Epithelial cell of esophagus (primary cell): Measurements from ENCODE around the gene PIM3.

Experiments
- DNase-seq: peaks from one replicate; pipeline ENCODE4 v3.0.0; 2010; ENCODE audit warnings: low read depth
- H3K4me3 ChIP-seq: 2 replicates; pipeline ENCODE4 v1.5.1; 2011; ENCODE audit warnings: mild to moderate bottlenecking, low read length, control low read depth
- TF ChIP-seq, protein P1 (sequence below): IDR thresholded peaks from 2 replicates; pipeline ENCODE4 v1.5.1; 2011; ENCODE audit warnings: low read depth, mild to moderate bottlenecking, low read length, control low read depth, inconsistent platforms; ENCODE audit not compliant: insufficient read depth; ENCODE audit errors: missing control alignments

The PIM3 gene

DNA sequence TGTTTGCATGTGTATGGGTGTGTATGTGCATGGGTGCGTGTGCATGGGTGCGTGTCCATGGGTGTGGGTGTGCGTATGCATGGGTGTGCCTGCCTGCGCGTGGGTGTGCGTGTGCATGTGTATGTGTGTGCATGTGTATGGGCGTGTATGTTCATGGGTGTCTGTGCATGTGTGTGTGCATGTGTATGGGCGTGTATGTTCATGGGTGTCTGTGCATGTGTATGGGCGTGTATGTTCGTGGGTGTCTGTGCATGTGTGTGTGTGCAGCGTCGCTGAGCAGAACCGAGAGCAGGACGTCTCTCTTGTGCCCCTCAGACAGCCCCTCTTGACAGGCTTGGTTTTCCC lies 38.1 kb downstream of the PIM3 start:
- DNase-seq, result no peak
- no peak overlapping the region for H3K4me3 ChIP-seq

DNA sequence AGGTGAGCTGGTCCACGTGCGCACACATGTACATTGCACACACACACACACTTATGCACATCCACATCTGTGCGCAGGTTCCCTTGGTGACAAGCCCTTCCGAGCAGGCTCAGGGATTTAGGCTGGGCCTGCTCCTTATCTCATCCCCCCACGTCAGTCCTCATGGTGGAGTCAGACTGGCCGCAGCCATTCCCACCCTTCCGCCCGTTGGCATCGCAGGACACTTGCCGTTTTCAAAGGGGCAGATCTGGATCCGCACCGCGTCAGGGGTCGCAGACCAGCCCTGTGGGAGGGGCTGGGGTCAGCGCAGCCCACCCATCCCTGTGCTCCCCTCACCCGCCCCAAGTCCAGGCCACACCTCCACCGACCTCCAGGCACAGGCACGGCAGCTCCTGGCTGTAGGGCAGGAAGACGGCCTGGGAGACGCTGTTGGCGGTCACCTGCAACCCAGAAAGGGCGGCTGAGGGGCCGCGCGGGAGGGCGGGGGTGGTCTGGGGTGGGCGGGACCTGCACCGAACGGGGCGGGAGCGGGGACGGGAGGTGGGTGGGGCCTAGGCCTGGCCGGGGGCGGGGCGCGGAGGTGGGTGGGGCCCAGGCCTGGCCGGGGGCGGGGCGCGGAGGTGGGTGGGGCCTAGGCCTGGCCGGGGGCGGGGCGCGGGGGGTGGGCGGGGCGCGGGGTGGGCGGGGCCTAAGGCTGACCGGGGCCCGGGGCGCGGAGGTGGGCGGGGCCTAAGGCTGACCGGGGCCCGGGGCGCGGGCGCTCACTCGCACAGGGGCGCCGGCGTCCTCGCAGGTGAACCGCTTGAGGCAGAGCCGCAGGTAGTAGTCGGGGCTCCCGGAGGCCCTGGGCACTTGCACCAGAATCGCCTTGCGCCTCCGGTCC lies 38.7 kb downstream of the PIM3 start:
- TF ChIP-seq, protein P1, sequence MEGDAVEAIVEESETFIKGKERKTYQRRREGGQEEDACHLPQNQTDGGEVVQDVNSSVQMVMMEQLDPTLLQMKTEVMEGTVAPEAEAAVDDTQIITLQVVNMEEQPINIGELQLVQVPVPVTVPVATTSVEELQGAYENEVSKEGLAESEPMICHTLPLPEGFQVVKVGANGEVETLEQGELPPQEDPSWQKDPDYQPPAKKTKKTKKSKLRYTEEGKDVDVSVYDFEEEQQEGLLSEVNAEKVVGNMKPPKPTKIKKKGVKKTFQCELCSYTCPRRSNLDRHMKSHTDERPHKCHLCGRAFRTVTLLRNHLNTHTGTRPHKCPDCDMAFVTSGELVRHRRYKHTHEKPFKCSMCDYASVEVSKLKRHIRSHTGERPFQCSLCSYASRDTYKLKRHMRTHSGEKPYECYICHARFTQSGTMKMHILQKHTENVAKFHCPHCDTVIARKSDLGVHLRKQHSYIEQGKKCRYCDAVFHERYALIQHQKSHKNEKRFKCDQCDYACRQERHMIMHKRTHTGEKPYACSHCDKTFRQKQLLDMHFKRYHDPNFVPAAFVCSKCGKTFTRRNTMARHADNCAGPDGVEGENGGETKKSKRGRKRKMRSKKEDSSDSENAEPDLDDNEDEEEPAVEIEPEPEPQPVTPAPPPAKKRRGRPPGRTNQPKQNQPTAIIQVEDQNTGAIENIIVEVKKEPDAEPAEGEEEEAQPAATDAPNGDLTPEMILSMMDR, result no peak
- H3K4me3 ChIP-seq, result no peak overlapping the region
- peak; percentile 23 for DNase-seq

More for the DNA sequence above, 38.1 kb downstream of the PIM3 start:
- TF ChIP-seq, protein P1, result no peak

DNA sequence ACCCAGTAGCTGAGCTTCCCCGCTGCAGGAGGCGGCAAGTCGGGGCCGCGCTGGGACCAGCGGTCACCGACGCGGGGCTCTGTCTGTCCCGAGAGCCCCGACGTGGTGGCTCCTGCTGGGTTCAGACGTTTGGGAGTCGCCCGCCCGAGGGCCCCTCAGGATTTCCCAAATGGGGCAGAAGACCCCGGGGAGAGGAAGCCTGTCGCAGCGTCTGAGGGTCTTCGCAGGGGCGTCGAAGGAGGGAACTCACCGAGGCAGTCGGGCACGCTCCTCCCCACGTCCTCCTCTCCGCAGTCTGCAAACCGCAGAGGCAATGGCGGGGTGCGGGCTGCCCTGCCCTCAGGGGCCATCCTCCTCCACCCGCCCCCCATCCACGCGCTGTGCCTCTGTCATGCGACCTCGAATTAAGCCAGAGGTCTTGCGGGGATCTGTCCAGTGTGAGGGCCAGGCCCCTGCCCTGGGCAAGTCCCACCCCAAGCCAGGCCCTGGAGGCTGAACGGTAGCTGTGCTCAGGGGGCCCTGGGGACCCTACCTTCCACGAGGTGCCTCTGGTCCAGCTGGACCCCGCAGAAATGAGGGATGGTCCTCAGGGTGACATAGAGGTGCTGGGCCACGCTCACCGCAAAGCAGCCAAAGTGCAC lies 39.5 kb downstream of the PIM3 start:
- no peak for DNase-seq
- TF ChIP-seq, protein P1, result no peak
- no peak overlapping the region for H3K4me3 ChIP-seq

DNA sequence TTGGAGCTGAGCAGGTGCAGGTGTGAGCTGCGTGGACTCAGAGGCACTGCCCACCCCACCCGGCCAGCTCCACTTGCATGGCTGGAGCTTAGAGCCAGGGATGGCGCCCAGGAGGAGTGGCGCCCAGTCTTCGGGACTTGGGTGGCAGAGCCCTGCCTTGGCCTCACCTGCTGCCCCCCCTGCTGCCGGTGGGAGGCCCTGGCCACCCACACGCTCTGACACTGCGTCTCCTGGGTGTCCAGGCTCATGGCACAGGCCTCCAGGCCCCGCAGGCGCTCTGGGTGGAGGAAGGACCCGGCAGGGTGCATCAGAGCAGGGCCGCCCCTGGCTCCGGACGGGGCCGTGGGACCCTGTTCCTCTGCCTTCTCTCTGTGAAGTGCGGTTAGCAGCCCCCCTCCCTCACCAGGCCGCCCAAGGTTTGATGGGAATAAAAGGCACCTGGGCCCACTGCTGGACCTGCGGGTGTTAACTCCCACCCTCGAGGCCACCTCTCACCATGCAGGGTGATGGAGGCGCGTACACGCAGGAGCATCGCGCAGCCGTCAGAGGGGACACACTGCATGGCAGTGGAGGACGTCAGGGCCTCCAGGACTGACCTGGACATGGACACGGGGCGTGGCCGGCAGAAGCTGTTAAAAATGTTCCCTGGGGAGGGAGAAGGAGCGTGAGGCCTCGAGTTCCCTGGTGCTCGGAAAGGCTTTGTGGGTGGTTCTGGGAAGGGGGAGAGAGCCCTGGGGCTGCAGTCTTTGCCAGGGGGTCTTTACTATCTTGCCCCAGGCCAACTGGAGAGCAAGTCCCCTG lies 40.2 kb downstream of the PIM3 start:
- H3K4me3 ChIP-seq, result no peak overlapping the region
- TF ChIP-seq, protein P1, result no peak
- DNase-seq, result no peak

DNA sequence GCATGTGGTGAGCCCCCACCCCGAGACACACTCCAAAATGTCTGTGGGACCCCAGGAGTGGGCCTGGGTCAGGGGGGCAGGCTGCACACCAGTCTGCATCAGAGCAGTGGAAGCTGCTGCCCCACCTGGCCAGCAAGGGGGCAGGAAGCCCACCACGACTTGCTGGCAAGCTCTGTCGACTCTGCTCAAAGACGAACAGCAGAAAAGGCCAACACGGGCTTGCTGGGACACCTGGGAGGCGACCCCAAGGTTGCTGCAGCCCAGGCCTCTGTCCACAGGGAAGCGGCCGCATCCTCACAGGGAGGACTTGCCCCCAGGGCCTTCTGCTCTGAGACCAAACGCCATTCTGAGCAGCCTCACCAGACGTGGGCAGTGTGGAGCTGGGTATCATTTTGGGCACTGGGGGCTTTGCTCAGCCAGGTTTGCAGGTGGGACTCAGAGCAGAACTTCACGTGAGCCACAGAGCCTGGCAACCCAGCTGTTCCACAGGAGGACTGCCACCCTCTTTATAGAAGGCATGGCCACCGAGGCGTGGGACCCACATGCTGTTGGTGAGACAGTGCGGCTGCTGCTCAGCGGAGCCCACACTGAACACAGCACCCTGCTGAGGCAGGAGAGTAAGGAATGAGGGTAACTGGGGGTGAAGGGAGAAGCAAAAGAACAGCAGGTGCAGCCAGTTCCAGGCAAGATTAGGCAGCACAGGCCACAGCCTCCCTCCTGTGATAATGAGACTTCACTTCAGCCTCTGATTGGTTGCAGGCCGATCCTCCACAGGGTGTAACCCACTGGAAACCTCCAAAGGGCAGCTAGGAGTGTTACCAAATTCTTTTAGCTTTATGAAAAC lies 41.0 kb downstream of the PIM3 start:
- no peak overlapping the region for H3K4me3 ChIP-seq
- TF ChIP-seq, protein P1, result no peak
- DNase-seq, result no peak

DNA sequence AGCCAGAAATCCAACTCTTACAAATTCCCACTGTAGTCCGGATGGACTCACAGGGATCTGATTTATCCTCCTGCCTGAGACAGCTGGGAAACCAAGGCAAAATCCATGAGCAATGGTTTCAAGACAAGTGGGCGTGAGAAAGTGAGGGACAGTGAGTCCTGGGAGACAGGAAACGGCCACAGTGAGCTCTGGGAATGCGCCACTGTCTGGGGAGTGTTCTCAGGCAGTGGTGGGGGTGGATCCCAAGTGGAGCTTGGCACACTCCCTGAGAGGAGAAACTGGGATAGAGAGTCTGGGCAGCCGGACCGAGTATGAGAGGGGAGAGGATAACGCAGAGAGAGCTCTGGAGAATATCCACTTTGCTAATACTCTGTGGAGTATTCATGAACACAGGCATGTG lies 42.2 kb downstream of the PIM3 start:
- H3K4me3 ChIP-seq, result no peak overlapping the region
- no peak for DNase-seq
- TF ChIP-seq, protein P1, result no peak
